Ishikawa (cell line): ENCODE data around the gene NECAP2.

ENCODE experiments used
- CEBPB ChIP-seq: IDR thresholded peaks from 2 replicates; pipeline ENCODE4 v1.6.1; 2012
- CREB1 ChIP-seq: IDR thresholded peaks from 2 replicates; pipeline ENCODE4 v1.6.1; 2012; ENCODE audit warnings: low read depth
- EGR1 ChIP-seq: IDR thresholded peaks from 2 replicates; pipeline ENCODE4 v1.6.1; 2012
- EP300 ChIP-seq: IDR thresholded peaks from 2 replicates; pipeline ENCODE4 v1.6.1; 2012; ENCODE audit warnings: borderline replicate concordance
- FOXM1 ChIP-seq: IDR thresholded peaks from 2 replicates; pipeline ENCODE4 v1.6.1; 2012; ENCODE audit warnings: low read depth, borderline replicate concordance
- NFIC ChIP-seq: IDR thresholded peaks from 2 replicates; pipeline ENCODE4 v1.6.1; 2012
- RAD21 ChIP-seq: IDR thresholded peaks from 2 replicates; pipeline ENCODE4 v1.6.1; 2012; ENCODE audit warnings: low read depth
- TAF1 ChIP-seq: IDR thresholded peaks from 2 replicates; pipeline ENCODE4 v1.6.1; 2012; ENCODE audit warnings: low read depth, mild to moderate bottlenecking
- TCF12 ChIP-seq: IDR thresholded peaks from 2 replicates; pipeline ENCODE4 v1.6.1; 2012; ENCODE audit warnings: low read depth
- TEAD4 ChIP-seq: IDR thresholded peaks from 2 replicates; pipeline ENCODE4 v1.6.1; 2012
- YY1 ChIP-seq: IDR thresholded peaks from 2 replicates; pipeline ENCODE4 v1.6.1; 2012; ENCODE audit warnings: low read depth
- ZBTB7A ChIP-seq: IDR thresholded peaks from 2 replicates; pipeline ENCODE4 v1.6.1; 2012; ENCODE audit warnings: low read depth
- TF ChIP-seq, protein P1 (sequence below): IDR thresholded peaks from 2 replicates; pipeline ENCODE4 v1.6.1; 2012
- TF ChIP-seq, protein P2 (sequence below): IDR thresholded peaks from 2 replicates; pipeline ENCODE4 v1.6.1; 2012; ENCODE audit warnings: low read depth, mild to moderate bottlenecking
- TF ChIP-seq, protein P3 (sequence below): IDR thresholded peaks from 2 replicates; pipeline ENCODE4 v1.6.1; 2012

NECAP2 gene

DNA sequence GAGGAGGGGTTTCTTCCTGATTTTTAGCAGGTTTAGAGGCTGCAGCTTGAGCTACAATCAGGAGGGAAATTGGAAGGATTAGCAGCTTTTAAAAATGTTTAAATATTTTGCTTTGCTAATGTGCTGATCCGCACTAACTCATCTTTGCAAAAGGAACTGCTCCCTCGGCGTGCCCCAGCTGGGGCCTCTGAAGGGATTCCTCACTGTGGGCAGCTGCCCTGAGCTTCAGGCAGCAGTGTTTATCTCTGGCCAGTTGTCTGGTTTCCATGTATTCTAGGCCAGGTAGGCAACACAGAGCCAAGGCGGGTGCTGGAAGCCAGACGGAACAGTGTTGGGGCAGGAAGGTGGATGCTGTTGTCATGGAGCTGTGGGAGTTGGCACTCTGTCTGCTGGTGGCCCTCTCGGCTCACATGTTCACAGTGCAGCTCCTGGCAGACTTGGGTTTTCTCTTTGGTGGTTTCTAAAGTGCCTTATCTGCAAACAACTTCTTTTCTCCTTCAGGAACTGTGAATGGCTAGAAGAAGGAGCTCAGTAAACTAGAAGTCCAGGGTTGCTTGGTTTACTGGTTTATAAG lies 18.9 kb downstream of the NECAP2 start:
- TF ChIP-seq, protein P1, sequence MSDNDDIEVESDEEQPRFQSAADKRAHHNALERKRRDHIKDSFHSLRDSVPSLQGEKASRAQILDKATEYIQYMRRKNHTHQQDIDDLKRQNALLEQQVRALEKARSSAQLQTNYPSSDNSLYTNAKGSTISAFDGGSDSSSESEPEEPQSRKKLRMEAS = no peak
- TF ChIP-seq NFIC = no peak
- TF ChIP-seq EGR1 = no peak
- no peak for TF ChIP-seq TCF12
- no peak for TF ChIP-seq EP300

DNA sequence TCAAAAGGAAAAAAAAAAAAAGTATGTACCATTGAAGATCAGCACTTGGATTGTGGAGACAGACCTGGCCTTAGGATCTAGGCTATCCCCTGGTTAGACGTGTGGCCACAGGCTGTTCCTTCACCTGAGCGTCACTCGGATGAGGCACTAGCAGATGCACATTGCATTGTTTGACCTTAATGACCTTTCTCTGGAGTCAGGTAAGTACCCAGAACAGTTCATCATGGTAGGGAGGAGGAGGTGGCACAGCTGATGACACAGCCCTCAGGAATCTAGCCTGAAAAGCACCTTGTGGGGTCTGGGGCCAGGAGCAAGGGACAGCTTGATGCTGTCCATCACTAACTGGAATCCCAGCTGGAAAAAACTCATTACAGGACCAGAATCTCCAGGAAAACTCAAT lies 21.2 kb downstream of the NECAP2 start:
- no peak for TF ChIP-seq CEBPB
- no peak for TF ChIP-seq NFIC
- no peak for TF ChIP-seq CREB1
- TF ChIP-seq, protein P1 = no peak
- no peak for TF ChIP-seq RAD21
- TF ChIP-seq YY1 = no peak
- no peak for TF ChIP-seq ZBTB7A
- TF ChIP-seq, protein P2, sequence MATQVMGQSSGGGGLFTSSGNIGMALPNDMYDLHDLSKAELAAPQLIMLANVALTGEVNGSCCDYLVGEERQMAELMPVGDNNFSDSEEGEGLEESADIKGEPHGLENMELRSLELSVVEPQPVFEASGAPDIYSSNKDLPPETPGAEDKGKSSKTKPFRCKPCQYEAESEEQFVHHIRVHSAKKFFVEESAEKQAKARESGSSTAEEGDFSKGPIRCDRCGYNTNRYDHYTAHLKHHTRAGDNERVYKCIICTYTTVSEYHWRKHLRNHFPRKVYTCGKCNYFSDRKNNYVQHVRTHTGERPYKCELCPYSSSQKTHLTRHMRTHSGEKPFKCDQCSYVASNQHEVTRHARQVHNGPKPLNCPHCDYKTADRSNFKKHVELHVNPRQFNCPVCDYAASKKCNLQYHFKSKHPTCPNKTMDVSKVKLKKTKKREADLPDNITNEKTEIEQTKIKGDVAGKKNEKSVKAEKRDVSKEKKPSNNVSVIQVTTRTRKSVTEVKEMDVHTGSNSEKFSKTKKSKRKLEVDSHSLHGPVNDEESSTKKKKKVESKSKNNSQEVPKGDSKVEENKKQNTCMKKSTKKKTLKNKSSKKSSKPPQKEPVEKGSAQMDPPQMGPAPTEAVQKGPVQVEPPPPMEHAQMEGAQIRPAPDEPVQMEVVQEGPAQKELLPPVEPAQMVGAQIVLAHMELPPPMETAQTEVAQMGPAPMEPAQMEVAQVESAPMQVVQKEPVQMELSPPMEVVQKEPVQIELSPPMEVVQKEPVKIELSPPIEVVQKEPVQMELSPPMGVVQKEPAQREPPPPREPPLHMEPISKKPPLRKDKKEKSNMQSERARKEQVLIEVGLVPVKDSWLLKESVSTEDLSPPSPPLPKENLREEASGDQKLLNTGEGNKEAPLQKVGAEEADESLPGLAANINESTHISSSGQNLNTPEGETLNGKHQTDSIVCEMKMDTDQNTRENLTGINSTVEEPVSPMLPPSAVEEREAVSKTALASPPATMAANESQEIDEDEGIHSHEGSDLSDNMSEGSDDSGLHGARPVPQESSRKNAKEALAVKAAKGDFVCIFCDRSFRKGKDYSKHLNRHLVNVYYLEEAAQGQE = no peak
- TF ChIP-seq, protein P3, sequence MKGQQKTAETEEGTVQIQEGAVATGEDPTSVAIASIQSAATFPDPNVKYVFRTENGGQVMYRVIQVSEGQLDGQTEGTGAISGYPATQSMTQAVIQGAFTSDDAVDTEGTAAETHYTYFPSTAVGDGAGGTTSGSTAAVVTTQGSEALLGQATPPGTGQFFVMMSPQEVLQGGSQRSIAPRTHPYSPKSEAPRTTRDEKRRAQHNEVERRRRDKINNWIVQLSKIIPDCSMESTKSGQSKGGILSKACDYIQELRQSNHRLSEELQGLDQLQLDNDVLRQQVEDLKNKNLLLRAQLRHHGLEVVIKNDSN = no peak
- no peak for TF ChIP-seq EP300
- TF ChIP-seq TCF12 = no peak
- no peak for TF ChIP-seq EGR1
- TF ChIP-seq FOXM1 = no peak
- no peak for TF ChIP-seq TAF1
- no peak for TF ChIP-seq TEAD4

DNA sequence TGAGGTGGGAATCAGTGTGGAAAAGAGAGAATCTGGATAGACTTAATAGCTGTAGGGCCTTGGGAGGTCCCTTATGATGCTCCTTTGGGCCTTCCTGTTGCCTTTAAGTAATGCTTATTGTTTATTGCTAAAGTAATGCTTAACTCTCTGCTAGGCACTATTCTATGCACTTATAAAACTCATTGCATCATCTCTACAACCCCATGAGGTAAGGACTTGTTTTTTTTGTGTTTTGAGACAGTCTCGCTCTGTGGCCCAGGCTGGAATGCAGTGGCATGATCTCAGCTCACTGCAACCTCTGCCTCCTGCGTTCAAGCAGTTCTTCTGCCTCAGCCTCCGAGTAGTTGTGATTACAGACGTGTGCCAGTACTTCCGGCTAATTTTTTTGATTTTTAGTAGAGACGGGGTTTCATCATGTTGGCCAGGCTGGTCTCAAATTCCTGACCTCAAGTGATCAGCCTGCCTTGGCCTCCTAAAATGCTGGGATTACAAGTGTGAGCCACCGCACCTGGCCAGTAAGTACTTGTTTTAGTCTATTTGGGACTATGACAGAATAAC lies 22.3 kb downstream of the NECAP2 start:
- no peak for TF ChIP-seq NFIC
- TF ChIP-seq TAF1 = no peak
- TF ChIP-seq YY1 = no peak
- no peak for TF ChIP-seq EP300
- TF ChIP-seq, protein P2 = no peak
- TF ChIP-seq, protein P1 = no peak
- no peak for TF ChIP-seq TEAD4
- no peak for TF ChIP-seq FOXM1
- TF ChIP-seq EGR1 = no peak
- no peak for TF ChIP-seq RAD21
- TF ChIP-seq ZBTB7A = no peak
- TF ChIP-seq CEBPB = no peak
- no peak for TF ChIP-seq CREB1

DNA sequence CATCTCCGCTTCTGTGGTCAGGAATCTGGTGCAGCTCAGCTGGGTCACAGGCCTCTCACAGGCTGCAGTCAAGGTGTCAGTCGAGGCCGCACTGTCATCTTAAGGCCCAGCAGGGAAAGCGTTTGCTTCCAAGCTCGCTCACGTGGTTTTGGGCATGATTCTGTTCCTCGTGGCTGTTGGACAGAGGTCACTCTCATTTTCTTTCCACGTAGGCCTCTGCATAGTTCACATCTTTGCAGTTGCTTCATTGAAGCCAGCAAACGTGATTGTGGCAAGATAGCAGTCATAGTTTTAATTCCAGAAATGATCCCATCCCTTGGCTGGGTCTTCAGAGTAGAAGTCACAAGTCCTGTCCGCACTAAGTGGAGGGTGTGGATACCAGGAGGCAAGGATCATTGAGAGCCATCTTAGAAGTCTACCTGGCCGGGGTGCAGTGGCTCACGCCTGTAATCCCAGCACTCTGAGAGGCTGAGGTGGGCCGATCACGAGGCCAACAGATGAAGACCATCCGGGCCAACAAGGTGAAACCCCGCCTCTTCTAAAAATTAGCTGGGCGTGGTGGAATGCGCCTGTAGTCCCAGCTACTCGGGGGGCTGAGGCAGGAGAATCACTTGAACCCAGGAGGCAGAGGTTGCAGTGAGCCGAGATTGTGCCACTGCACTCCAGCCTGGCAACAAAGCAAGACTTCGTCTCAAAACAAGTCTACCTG lies 24.5 kb downstream of the NECAP2 start:
- no peak for TF ChIP-seq YY1
- TF ChIP-seq ZBTB7A = no peak
- no peak for TF ChIP-seq FOXM1
- TF ChIP-seq RAD21 = no peak
- TF ChIP-seq TEAD4 = no peak
- TF ChIP-seq EP300 = no peak
- no peak for TF ChIP-seq CEBPB
- no peak for TF ChIP-seq EGR1
- TF ChIP-seq, protein P1 = no peak
- TF ChIP-seq TCF12 = no peak
- TF ChIP-seq, protein P3 = no peak
- TF ChIP-seq TAF1 = no peak
- no peak for TF ChIP-seq CREB1
- TF ChIP-seq NFIC = no peak
- TF ChIP-seq, protein P2 = no peak
